Thyroid gland (tissue), 4 donors: ENCODE results near the gene MRPL46. TPM values are rescaled to one million over a fixed set of nuclear protein-coding genes. Genes with fewer than 3 reads are reported as not detected.

Source experiments
- DNase-seq, 2 donors: peaks; one replicate each; pipeline ENCODE4 v3.0.0-alpha.2; 2019
- H3K27ac ChIP-seq, 3 donors: fragments of 200-600 bp; sonication (generic); 1 replicate in 2 of 3; 2 replicates in 1 of 3; pipeline ENCODE4 v1.5.1; 2016 to 2019; ENCODE audit warnings: mild to moderate bottlenecking in 1 of 3, moderate library complexity in 1 of 3
- H3K27me3 ChIP-seq: fragments of 200-600 bp; sonication (generic); one replicate; pipeline ENCODE4 v1.5.1; 2019
- H3K36me3 ChIP-seq, 2 donors: fragments of 200-600 bp; sonication (generic); one replicate each; pipeline ENCODE4 v1.5.1; 2016 to 2019
- H3K4me1 ChIP-seq, 2 donors: fragments of 200-600 bp; sonication (generic); one replicate each; pipeline ENCODE4 v1.5.1; 2017 to 2019
- H3K4me3 ChIP-seq, 3 donors: fragments of 200-600 bp; sonication (generic); replicated peaks in 1 of 3; 1 replicate in 2 of 3; 2 replicates in 1 of 3; pipeline ENCODE4 v1.5.1; 2016; ENCODE audit warnings: mild to moderate bottlenecking in 1 of 3
- H3K9me3 ChIP-seq: fragments of 200-600 bp; sonication (generic); one replicate; pipeline ENCODE4 v1.5.1; 2017
- POLR2A ChIP-seq, 2 donors: fragments of 450-650 bp; IDR thresholded peaks; one replicate each; pipeline ENCODE4 v1.6.1; 2017; ENCODE audit warnings: antibody characterized with exemption in 2 of 2, mild to moderate bottlenecking in 2 of 2, moderate library complexity in 1 of 2
- WGBS, 2 donors: methylation state at CpG; one replicate each; pipeline ENCODE4 v1.1.5; 2017; 5-methylcytosine and 5-hydroxymethylcytosine counted together
- intact Hi-C: fragments of 100-400 bp; cut with DNase I; formaldehyde crosslinking; loops from one replicate; pipeline ENCODE4 v1.15.1; 2023
- total RNA-seq, 4 donors: library from RNA; depleted of rRNA; stranded (reverse); fragments of >200 nt; gene quantifications; one replicate each; pipeline ENCODE4 v1.2.3, GENCODE V29; 2016
- TF ChIP-seq, protein P1 (sequence below), 6 experiments: fragments of 200-600 bp in 3 of 6; fragments of 450-650 bp in 3 of 6; sonication (generic) in 3 of 6; IDR thresholded peaks; one replicate each; pipeline ENCODE4 v1.5.1; 2016 to 2019; ENCODE audit warnings: antibody characterized with exemption in 6 of 6, mild to moderate bottlenecking in 2 of 6, inconsistent platforms in 1 of 6, moderate library complexity in 1 of 6

Gene MRPL46
- total RNA-seq, 4 donors from 2014 or later: 17.3 to 30.5 (median 26.0) TPM

DNA sequence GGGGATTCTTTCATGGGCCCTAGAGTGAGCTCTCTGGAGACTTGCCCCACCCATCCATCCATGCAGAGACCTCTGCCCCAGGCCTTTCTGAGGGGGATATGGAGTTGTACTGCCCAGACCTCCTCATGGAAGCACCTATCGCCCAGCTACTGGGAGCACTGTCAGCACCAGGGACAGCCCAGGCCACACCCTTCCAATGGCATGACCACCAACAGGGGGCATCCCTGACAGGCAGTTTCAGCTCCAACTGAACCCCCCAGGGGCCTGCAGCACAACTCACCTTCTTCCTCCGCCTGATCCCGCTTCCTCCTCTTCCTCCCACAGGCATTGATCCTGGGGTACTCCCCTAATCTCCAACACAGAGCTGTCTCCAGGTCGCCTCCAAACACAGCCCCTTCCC, 22.1 kb upstream of the MRPL46 start:
- intact Hi-C loops: no loop called here
- WGBS, 2 donors: 88 to 97% methylated on average over 4 of the region's 4 CpGs
- no peak overlapping the region for H3K27ac ChIP-seq

GRCh38 chr15:88487796-88488523, 20.8 kb upstream of the MRPL46 start:
- no peaks in the 10 kb centered on the region for H3K27me3 ChIP-seq
- intact Hi-C loops: no loop called here
- DNase-seq: no peak

More for the DNA sequence above, 22.1 kb upstream of the MRPL46 start:
- no peak overlapping the region for H3K4me3 ChIP-seq
- no peak for DNase-seq
- no peaks in the 10 kb centered on the region for H3K4me1 ChIP-seq
- H3K36me3 ChIP-seq: no peaks in the 10 kb centered on the region
- no peak for TF ChIP-seq POLR2A (IDR thresholded peaks at IDR 0.05)
- TF ChIP-seq, protein P1, sequence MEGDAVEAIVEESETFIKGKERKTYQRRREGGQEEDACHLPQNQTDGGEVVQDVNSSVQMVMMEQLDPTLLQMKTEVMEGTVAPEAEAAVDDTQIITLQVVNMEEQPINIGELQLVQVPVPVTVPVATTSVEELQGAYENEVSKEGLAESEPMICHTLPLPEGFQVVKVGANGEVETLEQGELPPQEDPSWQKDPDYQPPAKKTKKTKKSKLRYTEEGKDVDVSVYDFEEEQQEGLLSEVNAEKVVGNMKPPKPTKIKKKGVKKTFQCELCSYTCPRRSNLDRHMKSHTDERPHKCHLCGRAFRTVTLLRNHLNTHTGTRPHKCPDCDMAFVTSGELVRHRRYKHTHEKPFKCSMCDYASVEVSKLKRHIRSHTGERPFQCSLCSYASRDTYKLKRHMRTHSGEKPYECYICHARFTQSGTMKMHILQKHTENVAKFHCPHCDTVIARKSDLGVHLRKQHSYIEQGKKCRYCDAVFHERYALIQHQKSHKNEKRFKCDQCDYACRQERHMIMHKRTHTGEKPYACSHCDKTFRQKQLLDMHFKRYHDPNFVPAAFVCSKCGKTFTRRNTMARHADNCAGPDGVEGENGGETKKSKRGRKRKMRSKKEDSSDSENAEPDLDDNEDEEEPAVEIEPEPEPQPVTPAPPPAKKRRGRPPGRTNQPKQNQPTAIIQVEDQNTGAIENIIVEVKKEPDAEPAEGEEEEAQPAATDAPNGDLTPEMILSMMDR (IDR thresholded peaks at IDR 0.05): no peak
- H3K9me3 ChIP-seq: no peaks in the 10 kb centered on the region
- H3K27me3 ChIP-seq: no peaks in the 10 kb centered on the region

GRCh38 chr15:88487178-88487795, 20.1 kb upstream of the MRPL46 start:
- no peak for DNase-seq
- no peak for TF ChIP-seq POLR2A (IDR thresholded peaks at IDR 0.05)
- TF ChIP-seq, protein P1 (IDR thresholded peaks at IDR 0.05): no peak
- intact Hi-C loops: no loop called here
- H3K9me3 ChIP-seq: no peaks in the 10 kb centered on the region
- no peaks in the 10 kb centered on the region for H3K27me3 ChIP-seq
- H3K36me3 ChIP-seq: no peaks in the 10 kb centered on the region
- H3K4me1 ChIP-seq: no peaks in the 10 kb centered on the region
- H3K4me3 ChIP-seq: no peak overlapping the region
- WGBS, 2 donors: 78 to 87% methylated on average over 2 of the region's 2 CpGs
- no peak overlapping the region for H3K27ac ChIP-seq

More at GRCh38 chr15:88487796-88488523, 20.8 kb upstream of the MRPL46 start:
- no peak overlapping the region for H3K4me3 ChIP-seq
- 79% methylated on average over 9 to 11 of the region's 11 CpGs for WGBS, 2 donors
- no peaks in the 10 kb centered on the region for H3K9me3 ChIP-seq
- no peak overlapping the region for H3K27ac ChIP-seq
- no peaks in the 10 kb centered on the region for H3K36me3 ChIP-seq
- H3K4me1 ChIP-seq: no peaks in the 10 kb centered on the region
- TF ChIP-seq, protein P1 (IDR thresholded peaks at IDR 0.05): no peak
- no peak for TF ChIP-seq POLR2A (IDR thresholded peaks at IDR 0.05)

DNA sequence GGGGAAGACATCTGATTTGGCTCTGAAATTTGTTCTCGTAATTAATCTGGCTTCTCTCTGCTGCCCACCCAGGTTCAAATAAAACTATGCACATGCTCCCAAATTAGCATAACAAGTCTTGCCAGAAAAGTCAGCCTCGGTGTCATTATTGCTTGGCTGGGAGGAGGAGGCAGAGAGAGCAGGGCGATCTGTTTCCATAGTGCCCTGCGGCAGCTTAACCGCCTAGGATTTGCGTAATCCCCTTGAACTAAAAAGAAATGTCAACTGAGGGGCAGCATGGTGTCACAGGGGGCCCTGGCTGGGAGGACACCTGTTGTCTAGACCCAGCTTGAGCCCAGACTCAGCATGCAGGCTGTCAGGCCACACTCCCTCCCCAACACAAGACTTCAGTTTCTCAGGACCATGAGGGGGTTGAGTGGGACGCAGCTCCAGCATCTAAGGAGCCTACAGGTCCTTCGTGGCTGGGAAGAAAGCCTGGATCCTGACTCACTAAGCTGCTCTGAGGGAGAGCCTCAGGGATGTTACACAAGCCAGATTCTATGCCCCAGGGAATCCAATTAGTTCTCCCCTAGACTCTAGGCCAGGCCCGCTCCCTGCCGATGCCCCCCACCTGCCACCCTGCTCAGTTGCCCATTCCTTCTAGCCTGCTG, 17.6 kb upstream of the MRPL46 start:
- no peak overlapping the region for H3K4me3 ChIP-seq
- no peaks in the 10 kb centered on the region for H3K9me3 ChIP-seq
- no peak overlapping the region for H3K27ac ChIP-seq
- intact Hi-C loops: no loop called here
- H3K36me3 ChIP-seq: peaks cover 0 to under 1% of the 10 kb centered on the region in 2 donors
- H3K4me1 ChIP-seq: no peaks in the 10 kb centered on the region
- no peak for DNase-seq
- no peak for TF ChIP-seq POLR2A (IDR thresholded peaks at IDR 0.05)
- TF ChIP-seq, protein P1 (IDR thresholded peaks at IDR 0.05): no peak
- 43 to 51% methylated on average over 8 to 10 of the region's 10 CpGs for WGBS, 2 donors
- no peaks in the 10 kb centered on the region for H3K27me3 ChIP-seq

- DNase-seq: no peak
- Histone ChIP-seq H3K9me3 (no peaks in the 10 kb centered on the region), H3K4me3 (no peak overlapping the region), H3K27ac (no peak overlapping the region), H3K36me3 (peaks cover 12 to 18% of the 10 kb centered on the region in 2 donors), H3K27me3 (no peaks in the 10 kb centered on the region), H3K4me1 (no peaks in the 10 kb centered on the region)
- TF ChIP-seq, protein P1 (IDR thresholded peaks at IDR 0.05): no peak
- no peak for TF ChIP-seq POLR2A (IDR thresholded peaks at IDR 0.05)
- WGBS, 2 donors: 71 to 77% methylated on average over 1 of the region's 1 CpG
- intact Hi-C loops: no loop called here
Measured at GRCh38 chr15:88482263-88482662, 15.1 kb upstream of the MRPL46 start.
